Kidney tubule cell (primary cell): Measurements from ENCODE around the gene RHOV.

ENCODE experiments used
- DNase-seq: peaks from one replicate; pipeline ENCODE4 v3.0.0-alpha.2; 2018; ENCODE audit warnings: low spot score

The RHOV gene

GRCh38 chr15:40845036-40845435 is 29.0 kb downstream of the RHOV start:
- DNase-seq = no peak

GRCh38 chr15:40844696-40845030 is 29.4 kb downstream of the RHOV start:
- DNase-seq = peak; percentile 46

- peak; percentile 79 for DNase-seq
These were observed 29.9 kb downstream of the RHOV start, which contains the start of gene SPINT1 for GRCh38 chr15:40843885-40844695. Gene SPINT1 (plus strand): TSS chr15:40844048. CDS start chr15:40844555, 507 bp downstream.

- DNase-seq = peak; percentile 30
These were observed 30.7 kb downstream of the RHOV start for GRCh38 chr15:40843261-40843884.

GRCh38 chr15:40841741-40842140 is 32.3 kb downstream of the RHOV start:
- DNase-seq = no peak

GRCh38 chr15:40838756-40839155 is 35.3 kb downstream of the RHOV start:
- DNase-seq = no peak

GRCh38 chr15:40836020-40836419 is 38.0 kb downstream of the RHOV start:
- no peak for DNase-seq

- no peak for DNase-seq
These were observed 41.1 kb downstream of the RHOV start for GRCh38 chr15:40832903-40833302.

GRCh38 chr15:40831861-40832260 is 42.2 kb downstream of the RHOV start:
- DNase-seq = no peak

GRCh38 chr15:40830884-40831283 is 43.1 kb downstream of the RHOV start:
- no peak for DNase-seq

- no peak for DNase-seq
These were observed 44.9 kb downstream of the RHOV start for GRCh38 chr15:40829115-40829514.

- no peak for DNase-seq
These were observed 45.5 kb downstream of the RHOV start, which contains the start of gene PPP1R14D for GRCh38 chr15:40828447-40829036. Gene PPP1R14D (minus strand): TSS chr15:40828708. CDS start chr15:40828641, 67 bp downstream.

GRCh38 chr15:40826423-40827075 is 47.5 kb downstream of the RHOV start:
- no peak for DNase-seq

GRCh38 chr15:40825661-40826422 is 48.2 kb downstream of the RHOV start:
- peak; percentile 92 for DNase-seq

GRCh38 chr15:40823572-40824343 is 50.3 kb downstream of the RHOV start:
- DNase-seq = no peak
